HCT116 (cell line): ENCODE results near the gene KASH5. TPM values are rescaled to one million over a fixed set of nuclear protein-coding genes. Genes with fewer than 3 reads are reported as not detected.
"Not testable (repeated sequence)": the region's sequence is repeated elsewhere in the genome, so short reads cannot be mapped to it uniquely, and the experiment has no call there.

Experiments used
- ATAC-seq: fragments of 200-7000 bp; cut with Tn5 transposase; 2 replicates; pipeline ENCODE4 v1.9.1; 2020; ENCODE audit warnings: mild to moderate bottlenecking, moderate library complexity
- BruUV-seq: library from RNA; stranded (reverse); fragments of 400-500 nt; replicated peaks from 2 replicates; lab custom pipeline; 2021; lab: Mats Ljungman, UMichigan
- CTCF ChIA-PET: fragments of 300-600 bp; sonication (Branson Sonifier 250); formaldehyde crosslinking; loops from one replicate; lab custom pipeline; 2021; ENCODE audit warnings: antibody characterized with exemption; lab: Charles Lee
- POLR2A ChIA-PET: fragments of 300-600, 350-600 bp; sonication (Branson Sonifier 250); formaldehyde crosslinking; loops from one replicate; lab custom pipeline; 2021; ENCODE audit warnings: antibody characterized with exemption; lab: Charles Lee
- RAD21 ChIA-PET, 2 experiments: fragments of 300-600 bp; sonication (Branson Sonifier 250); formaldehyde crosslinking; loops; one replicate each; lab custom pipeline; 2023; ENCODE audit warnings: low total read pairs in 2 of 2; ENCODE audit not compliant: uncharacterized antibody in 2 of 2, unreplicated experiment in 2 of 2, low non-redundant PET in 1 of 2; lab: Charles Lee
- DNase-seq: peaks from one replicate; pipeline ENCODE4 v3.0.0-alpha.2; 2010; ENCODE audit warnings: low read depth, low spot score
- H2AFZ ChIP-seq: fragments of 200-600 bp; shearing (Covaris generic), sonication (generic); 2 replicates; pipeline ENCODE4 v1.6.1; 2017; ENCODE audit warnings: low read depth, mixed run types, mixed read lengths, antibody characterized with exemption, low read length; ENCODE audit not compliant: poor library complexity, severe bottlenecking
- H3K27ac ChIP-seq: 2 replicates; pipeline ENCODE4 v1.5.1; 2012; ENCODE audit warnings: low read depth, low read length
- H3K27me3 ChIP-seq: fragments of 200-600 bp; sonication (generic); 2 replicates; pipeline ENCODE4 v1.6.1; 2016; ENCODE audit warnings: mixed run types, low read length, mixed read lengths; ENCODE audit not compliant: insufficient read depth
- H3K36me3 ChIP-seq, 2 experiments: fragments of 200-500 bp in 1 of 2; fragments of 200-600 bp in 1 of 2; sonication (Bioruptor generic) in 1 of 2; sonication (generic) in 1 of 2; 2 replicates each; pipeline versions ENCODE4 v1.5.1 to v1.6.1; 2014 to 2016; ENCODE audit warnings: low read length in 2 of 2, inconsistent platforms in 1 of 2, mixed read lengths in 1 of 2, mixed run types in 1 of 2; ENCODE audit not compliant: insufficient read depth in 2 of 2, control insufficient read depth in 1 of 2
- H3K4me1 ChIP-seq, 2 experiments: fragments of 200-600 bp in 1 of 2; sonication (generic) in 1 of 2; 2 replicates each; pipeline versions ENCODE4 v1.5.1 to v1.6.1; 2012 to 2017; ENCODE audit warnings: low read length in 2 of 2, inconsistent platforms in 1 of 2, mild to moderate bottlenecking in 1 of 2, mixed read lengths in 1 of 2, mixed run types in 1 of 2, moderate library complexity in 1 of 2; ENCODE audit not compliant: insufficient read depth in 2 of 2, control insufficient read depth in 1 of 2
- H3K4me2 ChIP-seq: fragments of 200-600 bp; sonication (generic); 2 replicates; pipeline ENCODE4 v1.6.1; 2017; ENCODE audit warnings: mixed run types, low read length, mixed read lengths
- H3K4me3 ChIP-seq, 2 experiments: fragments of 200-600 bp in 1 of 2; sonication (generic) in 1 of 2; replicated peaks in 1 of 2; 2 replicates each; pipeline ENCODE4 v1.5.1; 2011 to 2016; ENCODE audit warnings: low read length in 2 of 2, control low read depth in 1 of 2, low read depth in 1 of 2, mild to moderate bottlenecking in 1 of 2, mixed read lengths in 1 of 2, mixed run types in 1 of 2
- H3K79me2 ChIP-seq: fragments of 200-600 bp; sonication (generic); 2 replicates; pipeline ENCODE4 v1.6.1; 2017; ENCODE audit warnings: mild to moderate bottlenecking, mixed run types, low read length, moderate library complexity, mixed read lengths; ENCODE audit not compliant: insufficient read depth
- H3K9ac ChIP-seq: fragments of 200-600 bp; sonication (generic); 2 replicates; pipeline ENCODE4 v1.6.1; 2016; ENCODE audit warnings: low read length, mixed read lengths
- H3K9me2 ChIP-seq: fragments of 200-600 bp; sonication (generic), shearing (Covaris generic); 2 replicates; pipeline ENCODE4 v1.6.1; 2017; ENCODE audit warnings: mixed run types, mild to moderate bottlenecking, moderate library complexity; ENCODE audit not compliant: insufficient read depth
- H3K9me3 ChIP-seq, 2 experiments: fragments of 200-500 bp in 1 of 2; fragments of 200-600 bp in 1 of 2; sonication (Bioruptor generic) in 1 of 2; sonication (generic) in 1 of 2; 2 replicates each; pipeline ENCODE4 v1.6.1; 2014 to 2017; ENCODE audit warnings: low read length in 2 of 2, mixed read lengths in 2 of 2, inconsistent platforms in 1 of 2, low read depth in 1 of 2, mild to moderate bottlenecking in 1 of 2, mixed run types in 1 of 2, moderate library complexity in 1 of 2; ENCODE audit not compliant: control insufficient read depth in 1 of 2, insufficient read depth in 1 of 2
- H4K20me1 ChIP-seq: fragments of 200-600 bp; sonication (generic), shearing (Covaris generic); 2 replicates; pipeline ENCODE4 v1.6.1; 2017; ENCODE audit warnings: mixed run types, mild to moderate bottlenecking, moderate library complexity; ENCODE audit not compliant: insufficient read depth
- CTCF ChIP-seq, 3 experiments: fragments of 200-600 bp in 1 of 3; sonication (generic) in 1 of 3; IDR thresholded peaks in 2 of 3; conservative IDR thresholded peaks in 1 of 3; 2 replicates each; pipeline ENCODE4 v1.5.1; 2012 to 2017; ENCODE audit warnings: low read depth in 2 of 3, low read length in 2 of 3, antibody characterized with exemption in 1 of 3, borderline replicate concordance in 1 of 3, control low read depth in 1 of 3, mild to moderate bottlenecking in 1 of 3, mixed read lengths in 1 of 3, mixed run types in 1 of 3, moderate library complexity in 1 of 3; ENCODE audit not compliant: insufficient read depth in 1 of 3
- EGR1 ChIP-seq: IDR thresholded peaks from 2 replicates; pipeline ENCODE4 v1.6.1; 2012; ENCODE audit warnings: low read depth
- ELF1 ChIP-seq: IDR thresholded peaks from 2 replicates; pipeline ENCODE4 v1.6.1; 2012; ENCODE audit warnings: low read depth, borderline replicate concordance
- MAX ChIP-seq: IDR thresholded peaks from 2 replicates; pipeline ENCODE4 v1.6.1; 2012
- POLR2A ChIP-seq: IDR thresholded peaks from 2 replicates; pipeline ENCODE4 v1.7.0; 2011; ENCODE audit warnings: borderline replicate concordance; ENCODE audit not compliant: insufficient read depth, insufficient read length; ENCODE audit errors: extremely low read depth
- ZNF274 ChIP-seq: fragments of 200-500 bp; sonication (Bioruptor generic); IDR thresholded peaks from 2 replicates; pipeline ENCODE4 v1.6.1; 2014; ENCODE audit warnings: mild to moderate bottlenecking, low read depth, low read length, inconsistent platforms
- intact Hi-C: fragments of 100-400 bp; cut with micrococcal nuclease; formaldehyde crosslinking; loops from 2 replicates; pipeline ENCODE4 v1.10.0; 2022
- total RNA-seq: library from RNA; stranded (reverse); gene quantifications from one replicate; pipeline ENCODE4 v1.2.1, GENCODE V29; 2021; ENCODE audit not compliant: unreplicated experiment

The KASH5 gene
- total RNA-seq, 1 experiment from 2014 or later = not detected

- TF ChIP-seq ELF1 = no peak
- TF ChIP-seq EGR1 = peak; percentile 98
- no peak for TF ChIP-seq POLR2A
- no peak for TF ChIP-seq ZNF274
- peak; percentile 75 to 95 (median 88) for TF ChIP-seq CTCF (IDR thresholded peaks at IDR 0.05 in 2 of 3, conservative IDR thresholded peaks at IDR 0.05 in 1 of 3; ENCODE audit: borderline replicate concordance in 1 of 3, insufficient read depth in 1 of 3, low read depth in 2 of 3, low read length in 2 of 3)
- TF ChIP-seq MAX = no peak; the same call in 1 of the 2 replicates
- TF ChIP-seq, all 23 proteins: peak for 6
Measured at GRCh38 chr19:49443366-49444099, 55.5 kb downstream of the KASH5 start (continued).

GRCh38 chr19:49444100-49444700 is 56.2 kb downstream of the KASH5 start:
- POLR2A ChIA-PET, intact Hi-C loops, DNase-seq, RAD21 ChIA-PET, ATAC-seq, BruUV-seq, H2AFZ ChIP-seq, H3K9me2 ChIP-seq, H4K20me1 ChIP-seq, H3K9me3 ChIP-seq, H3K9ac ChIP-seq, H3K79me2 ChIP-seq, H3K27me3 ChIP-seq: not testable (repeated sequence)
- H3K27ac ChIP-seq = peak overlapping the region; percentile 22; the same call in 1 of the 2 replicates
- H3K4me2 ChIP-seq = peak overlapping the region; percentile 98
- H3K4me3 ChIP-seq = peak overlapping the region in 1 of 2 experiments; percentile 80; a peak in 2 of 4 replicates
- CTCF ChIA-PET = interaction anchor here (0.9 to 2.1 kb wide), 7 partner anchors 18 to 218 kb away, joined by 3 to 9 read pairs (median 4); partner anchors contain the start of genes DKKL1 and GFY
- peaks cover 11 to 12% of the 10 kb centered on the region in 2 experiments; a peak in 2 of 4 replicates for H3K36me3 ChIP-seq
- H3K4me1 ChIP-seq = peaks cover 16 to 45% of the 10 kb centered on the region in 2 experiments; a peak in 3 of 4 replicates
